NT2/D1 (cell line): ENCODE measurements around the gene PDSS1.

Experiments
- DNase-seq: peaks from one replicate; pipeline ENCODE4 v3.0.0-alpha.2; 2011; ENCODE audit warnings: low read depth, low spot score
- H3K27me3 ChIP-seq: 2 replicates; pipeline ENCODE4 v1.6.0; 2011; ENCODE audit warnings: mild to moderate bottlenecking; ENCODE audit not compliant: insufficient read length, insufficient read depth
- H3K36me3 ChIP-seq: 2 replicates; pipeline ENCODE4 v1.6.1; 2011; ENCODE audit warnings: mild to moderate bottlenecking, low read length, mixed read lengths; ENCODE audit not compliant: insufficient read depth, insufficient read length
- H3K4me1 ChIP-seq: 2 replicates; pipeline ENCODE4 v1.5.1; 2011; ENCODE audit not compliant: insufficient read depth, insufficient read length
- H3K4me3 ChIP-seq: 2 replicates; pipeline ENCODE4 v1.5.1; 2011; ENCODE audit warnings: low read depth; ENCODE audit not compliant: insufficient read length
- H3K9ac ChIP-seq: 2 replicates; pipeline ENCODE4 v1.6.0; 2011; ENCODE audit warnings: low read depth; ENCODE audit not compliant: insufficient read length
- H3K9me3 ChIP-seq: 2 replicates; pipeline ENCODE4 v1.5.1; 2011; ENCODE audit warnings: mild to moderate bottlenecking, low read length; ENCODE audit not compliant: insufficient read depth
- SUZ12 ChIP-seq: IDR thresholded peaks from 2 replicates; pipeline ENCODE4 v1.6.1; 2011; ENCODE audit not compliant: insufficient read length, insufficient read depth; ENCODE audit errors: extremely low read depth
- YY1 ChIP-seq: IDR thresholded peaks from 2 replicates; pipeline ENCODE4 v1.6.1; 2011; ENCODE audit not compliant: insufficient read length, insufficient read depth
- ZNF274 ChIP-seq: IDR thresholded peaks from 2 replicates; pipeline ENCODE4 v1.6.1; 2011; ENCODE audit warnings: mild to moderate bottlenecking, low read depth, low read length

Gene PDSS1

DNA sequence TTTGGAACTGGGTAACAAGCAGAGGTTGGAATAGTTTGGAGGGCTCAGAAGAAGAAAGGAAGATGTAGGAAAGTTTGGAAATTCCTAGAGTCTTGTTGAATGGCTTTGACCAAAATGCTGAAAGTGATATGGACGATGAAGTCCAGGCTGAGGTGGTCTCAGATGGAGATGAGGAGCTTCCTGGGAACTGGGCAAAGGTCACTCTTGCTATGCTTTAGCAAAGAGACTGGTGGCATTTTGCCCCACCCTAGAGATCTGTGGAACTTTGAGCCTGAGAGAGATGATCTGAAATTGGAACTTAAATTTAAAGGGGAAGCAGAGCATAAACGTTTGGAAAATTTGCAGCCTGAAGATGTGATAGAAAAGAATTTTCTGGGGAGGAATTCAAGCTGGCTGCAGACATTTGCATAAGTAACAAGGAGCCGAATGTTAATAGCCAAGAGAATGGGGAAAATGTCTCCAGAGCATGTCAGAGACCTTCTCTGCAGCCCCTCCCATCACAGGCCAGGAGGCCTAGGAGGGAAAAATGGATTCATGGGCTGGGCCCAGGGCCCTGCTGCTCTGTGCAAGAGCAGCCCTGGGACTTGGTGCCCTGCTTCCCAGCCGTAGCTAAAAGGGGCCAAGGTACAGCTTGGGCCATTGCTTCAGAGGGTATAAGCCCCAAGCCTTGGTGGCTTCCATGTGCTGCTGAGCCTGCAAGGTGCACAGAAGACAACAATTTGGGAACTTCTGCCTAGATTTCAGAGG is 3.6 kb downstream of the PDSS1 start:
- Histone ChIP-seq H3K27me3 (no peaks in the 10 kb centered on the region), H3K4me3 (no peak overlapping the region), H3K9ac (no peak overlapping the region), H3K36me3 (peaks cover 52% of the 10 kb centered on the region), H3K9me3 (peaks cover 15% of the 10 kb centered on the region; the same call in 1 of the 2 replicates), H3K4me1 (no peaks in the 10 kb centered on the region)
- no peak for DNase-seq
- no peak for TF ChIP-seq ZNF274
- no peak for TF ChIP-seq YY1
- TF ChIP-seq SUZ12 = no peak

DNA sequence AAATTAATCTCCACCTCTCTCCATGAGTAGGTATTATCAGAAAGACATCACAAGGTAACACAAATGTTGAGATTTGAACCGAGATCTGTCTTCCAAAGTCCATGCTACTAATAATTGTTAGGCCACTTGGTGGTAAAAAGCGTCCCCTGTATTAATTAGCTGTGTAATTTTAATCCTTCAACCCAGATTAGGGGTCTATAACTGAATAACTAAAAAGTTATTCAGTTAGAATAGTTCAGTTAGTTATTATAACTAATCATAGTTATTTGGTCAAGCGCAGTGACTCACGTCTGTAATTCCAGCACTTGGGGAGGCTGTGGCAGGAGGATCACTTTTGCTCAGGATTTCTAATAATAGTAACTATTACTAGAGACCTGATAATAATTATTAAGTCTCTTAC is 5.6 kb downstream of the PDSS1 start:
- TF ChIP-seq SUZ12 = no peak
- TF ChIP-seq ZNF274 = no peak
- no peak for TF ChIP-seq YY1
- Histone ChIP-seq H3K9me3 (peaks cover 15% of the 10 kb centered on the region; the same call in 1 of the 2 replicates), H3K4me3 (no peak overlapping the region)

GRCh38 chr10:26703974-26704373 is 6.5 kb downstream of the PDSS1 start:
- H3K9me3 ChIP-seq = peaks cover 15% of the 10 kb centered on the region; the same call in 1 of the 2 replicates
- no peak for TF ChIP-seq YY1
- no peak overlapping the region for H3K9ac ChIP-seq
- H3K4me1 ChIP-seq = peaks cover 1% of the 10 kb centered on the region
- no peak overlapping the region for H3K4me3 ChIP-seq
- H3K27me3 ChIP-seq = no peaks in the 10 kb centered on the region
- peaks cover 80% of the 10 kb centered on the region for H3K36me3 ChIP-seq
- DNase-seq = no peak

More for the DNA sequence above, 5.6 kb downstream of the PDSS1 start:
- DNase-seq = no peak
- H3K27me3 ChIP-seq = no peaks in the 10 kb centered on the region
- peaks cover 1% of the 10 kb centered on the region for H3K4me1 ChIP-seq
- no peak overlapping the region for H3K9ac ChIP-seq
- peaks cover 72% of the 10 kb centered on the region for H3K36me3 ChIP-seq

DNA sequence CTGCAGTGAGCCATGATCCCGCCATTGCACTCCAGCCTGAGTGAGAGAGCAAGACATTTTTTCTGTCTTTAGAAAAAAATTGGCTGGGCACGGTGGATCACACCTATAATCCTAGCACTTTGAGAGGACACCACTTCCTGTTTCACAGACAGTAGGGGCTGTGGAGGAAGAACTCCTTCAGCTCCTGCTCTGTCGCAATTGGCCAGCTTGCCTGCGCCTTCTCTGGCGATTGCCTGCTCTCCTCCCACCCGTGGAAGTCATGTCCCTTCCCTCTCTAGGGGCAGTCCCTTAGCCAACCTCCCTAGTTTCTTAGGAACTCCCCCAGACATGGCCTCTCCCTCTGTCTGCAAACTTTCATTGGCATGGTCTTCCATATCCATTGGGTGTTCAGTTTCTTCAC is 8.7 kb downstream of the PDSS1 start:
- Histone ChIP-seq H3K36me3 (peaks cover 76% of the 10 kb centered on the region), H3K27me3 (no peaks in the 10 kb centered on the region), H3K9ac (no peak overlapping the region), H3K4me3 (no peak overlapping the region), H3K4me1 (peaks cover 1% of the 10 kb centered on the region), H3K9me3 (peaks cover 6% of the 10 kb centered on the region; the same call in 1 of the 2 replicates)
- DNase-seq = no peak
- TF ChIP-seq SUZ12 = no peak
- TF ChIP-seq ZNF274 = no peak
- no peak for TF ChIP-seq YY1

- Histone ChIP-seq H3K4me3 (no peak overlapping the region), H3K9ac (no peak overlapping the region), H3K9me3 (no peaks in the 10 kb centered on the region), H3K36me3 (peaks cover 69% of the 10 kb centered on the region), H3K27me3 (no peaks in the 10 kb centered on the region), H3K4me1 (peaks cover 1% of the 10 kb centered on the region)
- no peak for TF ChIP-seq YY1
- no peak for TF ChIP-seq SUZ12
- TF ChIP-seq ZNF274 = no peak
- no peak for DNase-seq
Observed at GRCh38 chr10:26706936-26707335, 9.4 kb downstream of the PDSS1 start.

- no peak for TF ChIP-seq SUZ12
- no peak for TF ChIP-seq ZNF274
- no peak for TF ChIP-seq YY1
- H3K36me3 ChIP-seq = peaks cover 60% of the 10 kb centered on the region
Observed at GRCh38 chr10:26711324-26711723, 13.8 kb downstream of the PDSS1 start.

GRCh38 chr10:26714415-26715136 is 17.1 kb downstream of the PDSS1 start:
- DNase-seq = no peak
- Histone ChIP-seq H3K4me3 (no peak overlapping the region), H3K9ac (no peak overlapping the region), H3K27me3 (no peaks in the 10 kb centered on the region), H3K9me3 (no peaks in the 10 kb centered on the region), H3K36me3 (peaks cover 49% of the 10 kb centered on the region), H3K4me1 (no peaks in the 10 kb centered on the region)
- no peak for TF ChIP-seq YY1
- TF ChIP-seq ZNF274 = no peak
- TF ChIP-seq SUZ12 = no peak

More at GRCh38 chr10:26711324-26711723, 13.8 kb downstream of the PDSS1 start:
- no peak overlapping the region for H3K9ac ChIP-seq
- H3K4me1 ChIP-seq = no peaks in the 10 kb centered on the region
- no peak overlapping the region for H3K4me3 ChIP-seq
- no peaks in the 10 kb centered on the region for H3K9me3 ChIP-seq
- no peak for DNase-seq
- no peaks in the 10 kb centered on the region for H3K27me3 ChIP-seq
